HL-60 (cell line): ENCODE data around the gene EPS15.

Source experiments
- POLR2AphosphoS5 ChIP-seq: IDR thresholded peaks from 2 replicates; pipeline ENCODE4 v1.6.1; 2012; ENCODE audit warnings: low read depth
- TF ChIP-seq, protein P1 (sequence below): IDR thresholded peaks from one replicate; pipeline ENCODE4 v1.5.1; 2011; ENCODE audit warnings: low read length, control low read depth, inconsistent platforms; ENCODE audit not compliant: insufficient read depth
- TF ChIP-seq, protein P2 (sequence below): IDR thresholded peaks from 2 replicates; pipeline ENCODE4 v1.6.1; 2012; ENCODE audit warnings: low read depth; ENCODE audit not compliant: insufficient replicate concordance

DNA sequence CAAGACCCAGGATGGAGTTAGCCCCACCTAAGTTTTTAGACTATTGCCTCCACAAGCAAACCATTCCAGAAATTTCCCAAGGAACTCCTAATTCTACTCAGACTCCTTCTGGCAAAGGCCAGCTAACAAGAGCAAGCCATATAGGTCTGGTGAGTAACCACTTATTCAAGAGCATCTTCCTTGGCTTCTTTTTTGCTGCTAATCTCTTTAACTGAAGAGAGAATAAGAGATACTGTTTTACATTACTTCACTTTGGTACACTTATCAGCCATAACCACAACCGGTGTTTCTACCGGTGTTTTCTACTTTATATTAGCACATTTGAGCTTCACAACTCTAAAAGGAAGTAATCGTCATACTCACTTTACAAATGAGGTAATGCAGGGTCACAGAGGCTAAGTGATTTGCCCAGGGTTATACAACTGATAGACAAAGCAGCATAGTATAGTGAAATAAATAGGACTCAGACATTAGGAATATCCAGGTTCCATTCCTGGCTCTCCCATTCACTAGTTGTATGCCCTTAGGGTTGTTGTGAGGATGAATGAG is 1.7 kb upstream of the EPS15 start:
- TF ChIP-seq, protein P1, sequence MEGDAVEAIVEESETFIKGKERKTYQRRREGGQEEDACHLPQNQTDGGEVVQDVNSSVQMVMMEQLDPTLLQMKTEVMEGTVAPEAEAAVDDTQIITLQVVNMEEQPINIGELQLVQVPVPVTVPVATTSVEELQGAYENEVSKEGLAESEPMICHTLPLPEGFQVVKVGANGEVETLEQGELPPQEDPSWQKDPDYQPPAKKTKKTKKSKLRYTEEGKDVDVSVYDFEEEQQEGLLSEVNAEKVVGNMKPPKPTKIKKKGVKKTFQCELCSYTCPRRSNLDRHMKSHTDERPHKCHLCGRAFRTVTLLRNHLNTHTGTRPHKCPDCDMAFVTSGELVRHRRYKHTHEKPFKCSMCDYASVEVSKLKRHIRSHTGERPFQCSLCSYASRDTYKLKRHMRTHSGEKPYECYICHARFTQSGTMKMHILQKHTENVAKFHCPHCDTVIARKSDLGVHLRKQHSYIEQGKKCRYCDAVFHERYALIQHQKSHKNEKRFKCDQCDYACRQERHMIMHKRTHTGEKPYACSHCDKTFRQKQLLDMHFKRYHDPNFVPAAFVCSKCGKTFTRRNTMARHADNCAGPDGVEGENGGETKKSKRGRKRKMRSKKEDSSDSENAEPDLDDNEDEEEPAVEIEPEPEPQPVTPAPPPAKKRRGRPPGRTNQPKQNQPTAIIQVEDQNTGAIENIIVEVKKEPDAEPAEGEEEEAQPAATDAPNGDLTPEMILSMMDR: no peak
- TF ChIP-seq POLR2AphosphoS5: no peak
- TF ChIP-seq, protein P2, sequence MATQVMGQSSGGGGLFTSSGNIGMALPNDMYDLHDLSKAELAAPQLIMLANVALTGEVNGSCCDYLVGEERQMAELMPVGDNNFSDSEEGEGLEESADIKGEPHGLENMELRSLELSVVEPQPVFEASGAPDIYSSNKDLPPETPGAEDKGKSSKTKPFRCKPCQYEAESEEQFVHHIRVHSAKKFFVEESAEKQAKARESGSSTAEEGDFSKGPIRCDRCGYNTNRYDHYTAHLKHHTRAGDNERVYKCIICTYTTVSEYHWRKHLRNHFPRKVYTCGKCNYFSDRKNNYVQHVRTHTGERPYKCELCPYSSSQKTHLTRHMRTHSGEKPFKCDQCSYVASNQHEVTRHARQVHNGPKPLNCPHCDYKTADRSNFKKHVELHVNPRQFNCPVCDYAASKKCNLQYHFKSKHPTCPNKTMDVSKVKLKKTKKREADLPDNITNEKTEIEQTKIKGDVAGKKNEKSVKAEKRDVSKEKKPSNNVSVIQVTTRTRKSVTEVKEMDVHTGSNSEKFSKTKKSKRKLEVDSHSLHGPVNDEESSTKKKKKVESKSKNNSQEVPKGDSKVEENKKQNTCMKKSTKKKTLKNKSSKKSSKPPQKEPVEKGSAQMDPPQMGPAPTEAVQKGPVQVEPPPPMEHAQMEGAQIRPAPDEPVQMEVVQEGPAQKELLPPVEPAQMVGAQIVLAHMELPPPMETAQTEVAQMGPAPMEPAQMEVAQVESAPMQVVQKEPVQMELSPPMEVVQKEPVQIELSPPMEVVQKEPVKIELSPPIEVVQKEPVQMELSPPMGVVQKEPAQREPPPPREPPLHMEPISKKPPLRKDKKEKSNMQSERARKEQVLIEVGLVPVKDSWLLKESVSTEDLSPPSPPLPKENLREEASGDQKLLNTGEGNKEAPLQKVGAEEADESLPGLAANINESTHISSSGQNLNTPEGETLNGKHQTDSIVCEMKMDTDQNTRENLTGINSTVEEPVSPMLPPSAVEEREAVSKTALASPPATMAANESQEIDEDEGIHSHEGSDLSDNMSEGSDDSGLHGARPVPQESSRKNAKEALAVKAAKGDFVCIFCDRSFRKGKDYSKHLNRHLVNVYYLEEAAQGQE: no peak
